Measurements from ENCODE around the gene LDLRAD2. TPM values are rescaled to one million over a fixed set of nuclear protein-coding genes. Genes with fewer than 3 reads are reported as not detected.

LDLRAD2 gene
- total and polyA plus RNA-seq, 2 of the 8 experiments (the other 6 are each of a cell fraction or from before 2014, with no cell fraction given), result 0.48 to 0.74 TPM

DNA sequence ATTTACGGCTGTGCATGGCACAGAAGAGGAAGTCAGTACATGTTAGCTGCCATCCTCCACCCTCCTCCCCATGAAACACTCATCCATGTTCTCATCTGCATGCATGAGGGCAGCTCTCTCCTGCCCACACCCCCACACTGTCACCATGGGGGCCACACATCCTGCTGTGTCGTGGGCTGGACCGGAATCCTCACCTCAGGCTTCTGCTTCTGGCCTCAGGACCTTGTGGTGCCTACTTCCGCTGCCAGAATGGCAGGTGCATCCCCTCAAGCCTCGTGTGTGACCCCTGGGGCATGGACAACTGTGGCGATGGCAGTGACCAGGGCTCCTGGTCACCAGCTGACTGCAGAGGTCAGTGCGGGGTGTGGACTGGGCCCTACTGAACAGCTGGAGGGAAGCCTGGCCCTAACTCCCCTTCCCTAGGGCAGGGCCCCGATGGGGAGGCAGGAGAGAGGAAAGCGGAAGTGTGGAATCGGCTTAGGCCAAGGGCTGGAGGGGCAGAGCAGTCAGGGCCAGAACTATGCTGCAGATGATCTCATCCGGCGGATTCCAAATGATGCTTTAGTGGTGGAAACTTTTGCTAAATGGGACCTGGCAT is 3.8 kb downstream of the LDLRAD2 start:
- CTCF ChIA-PET (ENCODE audit: partially characterized antibody), result interaction anchor here (1.5 to 1.6 kb wide), 3 partner anchors 13 to 81 kb away, joined by 3 to 5 read pairs (median 3); no protein-coding TSS in a partner anchor
- no peak overlapping the region for H3K23ac ChIP-seq (ENCODE audit: insufficient read length)
- POLR2A ChIA-PET (ENCODE audit: partially characterized antibody), result interaction anchor here (1.3 kb wide), 1 partner anchor 32 kb away, joined by 5 read pairs; no protein-coding TSS in a partner anchor
- H2BK20ac ChIP-seq (ENCODE audit: low read length), result no peak overlapping the region
- 85% methylated on average over 11 of the region's 12 CpGs; no CpG with 5 or more reads in 1 of the 2 experiments for WGBS, 2 experiments (ENCODE audit: extremely low coverage in 1 of 2, insufficient coverage in 1 of 2, insufficient read length in 1 of 2, insufficient replicate concordance in 2 of 2, low coverage in 1 of 2, low lambda C conversion rate in 2 of 2, missing lambda C conversion rate in 1 of 2)
- H3K23me2 ChIP-seq (ENCODE audit: low read depth, low read length), result no peaks in the 10 kb centered on the region
- H3K4me1 ChIP-seq (replicated peaks in 1 of 4; ENCODE audit: control insufficient read depth in 3 of 4, insufficient read depth in 4 of 4, low read length in 3 of 4), result peaks cover 0 to 11% (median 2%) of the 10 kb centered on the region in 4 experiments; a peak in 5 of 7 replicates
- H4K5ac ChIP-seq (ENCODE audit: insufficient read length, low read depth, low read length), result no peak overlapping the region
- H3K14ac ChIP-seq (ENCODE audit: insufficient read length), result no peak overlapping the region
- H2BK120ac ChIP-seq (replicated peaks; ENCODE audit: low read depth, low read length), result no peak overlapping the region
- H3K9me3 ChIP-seq (ENCODE audit: insufficient read depth in 2 of 2, low read depth in 1 of 2, low read length in 1 of 2), result no peaks in the 10 kb centered on the region
- no peak overlapping the region for H3K18ac ChIP-seq (ENCODE audit: extremely low read depth, low read length)
- H3K36me3 ChIP-seq (ENCODE audit: control insufficient read depth in 2 of 4, insufficient read depth in 4 of 4, low read length in 3 of 4), result 0 out of 8 replicates have a peak, but pooled peaks cover 0 to 3% (median 0%) of the 10 kb centered on the region in 4 experiments
- H3K79me1 ChIP-seq (ENCODE audit: low read depth, low read length), result no peaks in the 10 kb centered on the region
- no peak overlapping the region for H2AK5ac ChIP-seq (ENCODE audit: low read depth, low read length)
- H2BK5ac ChIP-seq (ENCODE audit: low read depth, low read length), result peak overlapping the region; percentile 35; the same call in 1 of the 2 replicates
- DNase-seq (ENCODE audit: low read depth in 1 of 2, low spot score in 2 of 2), result no peak
- H3K4me2 ChIP-seq (ENCODE audit: insufficient read depth in 1 of 2, low read depth in 2 of 2, low read length in 2 of 2), result no peak overlapping the region
- no peak overlapping the region for H2BK15ac ChIP-seq (ENCODE audit: low read length)
- H3K27me3 ChIP-seq (replicated peaks in 1 of 4; ENCODE audit: control insufficient read depth in 3 of 4, extremely low read depth in 1 of 4, insufficient read depth in 3 of 4, low read length in 3 of 4), result no peaks in the 10 kb centered on the region; a peak in 2 of 7 replicates
- no peak overlapping the region for H3K27ac ChIP-seq (ENCODE audit: low read depth, low read length)
- FAIRE-seq, result no peak
- peak overlapping the region; percentile 39 for H3K56ac ChIP-seq (replicated peaks; ENCODE audit: insufficient read length, low read depth, low read length)
- no peak overlapping the region for H3K4me3 ChIP-seq (ENCODE audit: extremely low read depth in 1 of 4, insufficient read depth in 2 of 4, low read depth in 3 of 4, low read length in 4 of 4)
- H3K9ac ChIP-seq (replicated peaks in 1 of 4; ENCODE audit: extremely low read depth in 1 of 4, low read depth in 3 of 4, low read length in 3 of 4), result 0 out of 7 replicates have a peak overlapping the region, but pooled peaks of 1 of the 4 experiments have one; percentile 11
- H2AFZ ChIP-seq (ENCODE audit: low read length), result no peak overlapping the region
- no peaks in the 10 kb centered on the region for H4K20me1 ChIP-seq (replicated peaks in 1 of 2; ENCODE audit: control insufficient read depth in 1 of 2, insufficient read depth in 2 of 2, low read length in 2 of 2)
- H3K4ac ChIP-seq (replicated peaks; ENCODE audit: insufficient read length, low read depth, low read length), result no peak overlapping the region
- H4K91ac ChIP-seq (replicated peaks; ENCODE audit: insufficient read length, low read length), result no peak overlapping the region
- 0 out of 2 replicates have a peak overlapping the region, but pooled peaks have one; percentile 9 for H2BK12ac ChIP-seq (ENCODE audit: low read depth, low read length)
- peak overlapping the region; percentile 15; the same call in 1 of the 2 replicates for H4K8ac ChIP-seq (ENCODE audit: extremely low read depth, insufficient read depth, low read length)
- H3K79me2 ChIP-seq (ENCODE audit: control insufficient read depth in 1 of 2, insufficient read depth in 2 of 2, low read length in 2 of 2), result no peaks in the 10 kb centered on the region
- TF ChIP-seq, protein P1, sequence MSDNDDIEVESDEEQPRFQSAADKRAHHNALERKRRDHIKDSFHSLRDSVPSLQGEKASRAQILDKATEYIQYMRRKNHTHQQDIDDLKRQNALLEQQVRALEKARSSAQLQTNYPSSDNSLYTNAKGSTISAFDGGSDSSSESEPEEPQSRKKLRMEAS (IDR thresholded peaks at IDR 0.05), result no peak

All from H1 (cell line).